HL-60 (cell line): ENCODE measurements around the gene NGFR.

Experiments used
- DNase-seq, 2 experiments: peaks; one replicate each; pipeline ENCODE4 v3.0.0-alpha.2; 2010 to 2020; ENCODE audit warnings: low read depth in 1 of 2, low spot score in 1 of 2
- H3K27ac ChIP-seq: fragments of 250-450 bp; sonication (Bioruptor Pico); replicated peaks from 2 replicates; pipeline ENCODE4 v1.5.1; 2020; ENCODE audit warnings: mild to moderate bottlenecking, moderate library complexity
- H3K27me3 ChIP-seq: fragments of 250-450 bp; sonication (Bioruptor Pico); 2 replicates; pipeline ENCODE4 v1.5.1; 2021; ENCODE audit warnings: mild to moderate bottlenecking, moderate library complexity; ENCODE audit not compliant: insufficient read depth, poor library complexity, severe bottlenecking
- H3K4me3 ChIP-seq: replicated peaks from 2 replicates; pipeline ENCODE4 v1.5.1; 2011; ENCODE audit warnings: mild to moderate bottlenecking, control low read depth, low read length; ENCODE audit not compliant: insufficient read depth
- GABPA ChIP-seq: IDR thresholded peaks from 2 replicates; pipeline ENCODE4 v1.6.1; 2012; ENCODE audit warnings: low read depth
- POLR2AphosphoS5 ChIP-seq: IDR thresholded peaks from 2 replicates; pipeline ENCODE4 v1.6.1; 2012; ENCODE audit warnings: low read depth
- SPI1 ChIP-seq: IDR thresholded peaks from 2 replicates; pipeline ENCODE4 v1.6.1; 2012; ENCODE audit warnings: low read depth, mild to moderate bottlenecking, borderline replicate concordance
- TF ChIP-seq, protein P1 (sequence below): IDR thresholded peaks from one replicate; pipeline ENCODE4 v1.5.1; 2011; ENCODE audit warnings: low read length, control low read depth, inconsistent platforms; ENCODE audit not compliant: insufficient read depth
- TF ChIP-seq, protein P2 (sequence below): IDR thresholded peaks from 2 replicates; pipeline ENCODE4 v1.6.1; 2012; ENCODE audit warnings: low read depth; ENCODE audit not compliant: insufficient replicate concordance

Gene NGFR

DNA sequence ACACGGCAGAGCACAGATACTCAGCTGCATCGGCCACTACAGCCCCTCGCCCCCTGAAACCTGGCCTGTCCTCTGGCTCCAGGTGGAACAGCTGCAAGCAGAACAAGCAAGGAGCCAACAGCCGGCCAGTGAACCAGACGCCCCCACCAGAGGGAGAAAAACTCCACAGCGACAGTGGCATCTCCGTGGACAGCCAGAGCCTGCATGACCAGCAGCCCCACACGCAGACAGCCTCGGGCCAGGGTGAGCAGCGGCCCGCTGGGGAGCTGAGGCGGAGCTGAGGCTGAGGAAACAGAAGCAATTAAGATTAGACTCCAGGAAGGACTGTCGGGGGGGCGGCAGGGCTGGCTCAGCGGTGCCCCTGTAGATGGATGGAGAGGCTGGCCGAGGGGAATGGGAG is 16.7 kb downstream of the NGFR start:
- no peak for DNase-seq
- Histone ChIP-seq H3K27ac (no peak overlapping the region), H3K27me3 (peaks cover 22% of the 10 kb centered on the region), H3K4me3 (no peak overlapping the region)
- TF ChIP-seq, protein P1, sequence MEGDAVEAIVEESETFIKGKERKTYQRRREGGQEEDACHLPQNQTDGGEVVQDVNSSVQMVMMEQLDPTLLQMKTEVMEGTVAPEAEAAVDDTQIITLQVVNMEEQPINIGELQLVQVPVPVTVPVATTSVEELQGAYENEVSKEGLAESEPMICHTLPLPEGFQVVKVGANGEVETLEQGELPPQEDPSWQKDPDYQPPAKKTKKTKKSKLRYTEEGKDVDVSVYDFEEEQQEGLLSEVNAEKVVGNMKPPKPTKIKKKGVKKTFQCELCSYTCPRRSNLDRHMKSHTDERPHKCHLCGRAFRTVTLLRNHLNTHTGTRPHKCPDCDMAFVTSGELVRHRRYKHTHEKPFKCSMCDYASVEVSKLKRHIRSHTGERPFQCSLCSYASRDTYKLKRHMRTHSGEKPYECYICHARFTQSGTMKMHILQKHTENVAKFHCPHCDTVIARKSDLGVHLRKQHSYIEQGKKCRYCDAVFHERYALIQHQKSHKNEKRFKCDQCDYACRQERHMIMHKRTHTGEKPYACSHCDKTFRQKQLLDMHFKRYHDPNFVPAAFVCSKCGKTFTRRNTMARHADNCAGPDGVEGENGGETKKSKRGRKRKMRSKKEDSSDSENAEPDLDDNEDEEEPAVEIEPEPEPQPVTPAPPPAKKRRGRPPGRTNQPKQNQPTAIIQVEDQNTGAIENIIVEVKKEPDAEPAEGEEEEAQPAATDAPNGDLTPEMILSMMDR, result no peak
- TF ChIP-seq, protein P2, sequence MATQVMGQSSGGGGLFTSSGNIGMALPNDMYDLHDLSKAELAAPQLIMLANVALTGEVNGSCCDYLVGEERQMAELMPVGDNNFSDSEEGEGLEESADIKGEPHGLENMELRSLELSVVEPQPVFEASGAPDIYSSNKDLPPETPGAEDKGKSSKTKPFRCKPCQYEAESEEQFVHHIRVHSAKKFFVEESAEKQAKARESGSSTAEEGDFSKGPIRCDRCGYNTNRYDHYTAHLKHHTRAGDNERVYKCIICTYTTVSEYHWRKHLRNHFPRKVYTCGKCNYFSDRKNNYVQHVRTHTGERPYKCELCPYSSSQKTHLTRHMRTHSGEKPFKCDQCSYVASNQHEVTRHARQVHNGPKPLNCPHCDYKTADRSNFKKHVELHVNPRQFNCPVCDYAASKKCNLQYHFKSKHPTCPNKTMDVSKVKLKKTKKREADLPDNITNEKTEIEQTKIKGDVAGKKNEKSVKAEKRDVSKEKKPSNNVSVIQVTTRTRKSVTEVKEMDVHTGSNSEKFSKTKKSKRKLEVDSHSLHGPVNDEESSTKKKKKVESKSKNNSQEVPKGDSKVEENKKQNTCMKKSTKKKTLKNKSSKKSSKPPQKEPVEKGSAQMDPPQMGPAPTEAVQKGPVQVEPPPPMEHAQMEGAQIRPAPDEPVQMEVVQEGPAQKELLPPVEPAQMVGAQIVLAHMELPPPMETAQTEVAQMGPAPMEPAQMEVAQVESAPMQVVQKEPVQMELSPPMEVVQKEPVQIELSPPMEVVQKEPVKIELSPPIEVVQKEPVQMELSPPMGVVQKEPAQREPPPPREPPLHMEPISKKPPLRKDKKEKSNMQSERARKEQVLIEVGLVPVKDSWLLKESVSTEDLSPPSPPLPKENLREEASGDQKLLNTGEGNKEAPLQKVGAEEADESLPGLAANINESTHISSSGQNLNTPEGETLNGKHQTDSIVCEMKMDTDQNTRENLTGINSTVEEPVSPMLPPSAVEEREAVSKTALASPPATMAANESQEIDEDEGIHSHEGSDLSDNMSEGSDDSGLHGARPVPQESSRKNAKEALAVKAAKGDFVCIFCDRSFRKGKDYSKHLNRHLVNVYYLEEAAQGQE, result no peak
- TF ChIP-seq GABPA, result no peak

DNA sequence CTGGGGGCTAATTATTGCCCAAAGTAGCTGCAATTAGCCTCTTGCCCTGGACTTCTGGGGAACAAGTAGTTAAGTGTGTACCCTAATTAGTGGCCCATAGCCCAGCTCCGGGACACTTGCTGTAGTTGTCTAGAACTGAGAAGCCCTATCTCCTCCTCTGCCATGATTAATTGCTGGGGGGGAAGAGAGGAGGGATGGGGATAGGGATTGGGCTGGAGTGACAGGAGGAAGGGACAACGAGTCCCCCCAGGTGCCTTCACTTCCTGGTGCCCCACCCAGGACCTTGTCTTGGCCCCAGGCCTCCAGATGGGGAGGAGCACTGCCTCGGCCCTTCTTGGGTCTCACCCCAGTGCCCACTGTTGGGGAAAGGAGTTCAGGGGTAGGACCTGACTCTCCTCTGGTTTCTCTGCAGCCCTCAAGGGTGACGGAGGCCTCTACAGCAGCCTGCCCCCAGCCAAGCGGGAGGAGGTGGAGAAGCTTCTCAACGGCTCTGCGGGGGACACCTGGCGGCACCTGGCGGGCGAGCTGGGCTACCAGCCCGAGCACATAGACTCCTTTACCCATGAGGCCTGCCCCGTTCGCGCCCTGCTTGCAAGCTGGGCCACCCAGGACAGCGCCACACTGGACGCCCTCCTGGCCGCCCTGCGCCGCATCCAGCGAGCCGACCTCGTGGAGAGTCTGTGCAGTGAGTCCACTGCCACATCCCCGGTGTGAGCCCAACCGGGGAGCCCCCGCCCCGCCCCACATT is 17.4 kb downstream of the NGFR start:
- no peak for DNase-seq
- Histone ChIP-seq H3K4me3 (no peak overlapping the region), H3K27ac (no peak overlapping the region), H3K27me3 (peaks cover 22% of the 10 kb centered on the region)
- TF ChIP-seq SPI1 (no peak), GABPA (no peak), POLR2AphosphoS5 (no peak)

DNA sequence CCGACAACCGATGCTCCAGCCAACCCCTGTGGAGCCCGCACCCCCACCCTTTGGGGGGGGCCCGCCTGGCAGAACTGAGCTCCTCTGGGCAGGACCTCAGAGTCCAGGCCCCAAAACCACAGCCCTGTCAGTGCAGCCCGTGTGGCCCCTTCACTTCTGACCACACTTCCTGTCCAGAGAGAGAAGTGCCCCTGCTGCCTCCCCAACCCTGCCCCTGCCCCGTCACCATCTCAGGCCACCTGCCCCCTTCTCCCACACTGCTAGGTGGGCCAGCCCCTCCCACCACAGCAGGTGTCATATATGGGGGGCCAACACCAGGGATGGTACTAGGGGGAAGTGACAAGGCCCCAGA is 17.9 kb downstream of the NGFR start:
- Histone ChIP-seq H3K27me3 (peaks cover 18% of the 10 kb centered on the region), H3K4me3 (no peak overlapping the region), H3K27ac (no peak overlapping the region)
- DNase-seq, result no peak
- TF ChIP-seq, protein P2, result no peak
- TF ChIP-seq, protein P1, result no peak
- TF ChIP-seq POLR2AphosphoS5 (no peak), SPI1 (no peak)

DNA sequence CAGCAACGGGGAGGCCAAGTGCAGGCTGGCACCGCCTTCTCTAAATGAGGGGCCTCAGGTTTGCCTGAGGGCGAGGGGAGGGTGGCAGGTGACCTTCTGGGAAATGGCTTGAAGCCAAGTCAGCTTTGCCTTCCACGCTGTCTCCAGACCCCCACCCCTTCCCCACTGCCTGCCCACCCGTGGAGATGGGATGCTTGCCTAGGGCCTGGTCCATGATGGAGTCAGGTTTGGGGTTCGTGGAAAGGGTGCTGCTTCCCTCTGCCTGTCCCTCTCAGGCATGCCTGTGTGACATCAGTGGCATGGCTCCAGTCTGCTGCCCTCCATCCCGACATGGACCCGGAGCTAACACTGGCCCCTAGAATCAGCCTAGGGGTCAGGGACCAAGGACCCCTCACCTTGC is 18.5 kb downstream of the NGFR start:
- TF ChIP-seq, protein P2, result no peak
- no peak for TF ChIP-seq SPI1
- TF ChIP-seq, protein P1, result no peak
- TF ChIP-seq POLR2AphosphoS5, result no peak
- TF ChIP-seq GABPA, result no peak
- no peak for DNase-seq
- Histone ChIP-seq H3K4me3 (no peak overlapping the region), H3K27ac (no peak overlapping the region), H3K27me3 (peaks cover 16% of the 10 kb centered on the region)
